Fibroblast of skin of abdomen (primary cell): ENCODE measurements around the gene PERCC1.

Experiments used
- DNase-seq: peaks from one replicate; pipeline ENCODE4 v3.0.0-alpha.2; 2013

PERCC1 gene

DNA sequence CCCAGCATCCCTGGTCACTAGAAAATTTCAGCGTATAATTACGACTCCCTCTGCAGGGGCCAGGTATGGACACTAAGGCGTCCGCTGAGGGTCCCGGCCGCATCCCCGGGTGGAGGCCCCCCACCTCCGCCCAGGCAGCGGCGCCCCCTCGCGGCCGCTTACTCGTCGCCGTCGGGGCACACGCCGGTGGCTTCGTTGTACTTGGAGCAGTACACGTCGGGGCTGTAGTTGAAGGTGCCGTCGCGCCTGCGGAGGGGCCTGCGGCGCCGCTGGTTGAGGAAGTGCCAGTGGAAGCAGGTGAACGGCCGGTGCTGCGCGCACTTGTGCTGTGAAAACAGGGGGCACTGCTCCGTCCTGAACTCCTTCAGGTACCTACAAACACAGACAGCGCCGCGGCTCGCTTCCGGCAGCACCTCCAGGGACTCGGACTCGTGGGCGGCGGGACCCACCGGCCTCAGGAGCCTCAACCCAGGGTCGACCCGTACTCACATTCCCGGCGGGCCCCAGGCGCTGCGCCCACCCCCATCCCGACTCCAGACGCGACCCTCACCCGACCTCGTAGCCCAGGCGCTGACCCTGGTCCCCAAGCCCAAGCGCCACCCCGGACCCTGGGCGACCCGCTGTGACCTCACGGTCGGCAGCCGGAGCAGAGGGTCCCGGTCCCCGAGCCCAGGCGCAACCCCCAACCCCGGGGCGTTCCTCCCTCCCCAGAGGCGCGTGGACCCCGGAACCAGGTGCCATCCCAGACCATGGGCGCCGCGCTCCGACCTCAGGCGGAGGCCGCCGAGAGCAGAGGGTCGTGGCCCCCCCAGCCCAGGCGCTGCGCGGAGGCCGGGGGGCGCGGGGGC lies 17.0 kb upstream of the PERCC1 start:
- DNase-seq = peak; percentile 43

DNA sequence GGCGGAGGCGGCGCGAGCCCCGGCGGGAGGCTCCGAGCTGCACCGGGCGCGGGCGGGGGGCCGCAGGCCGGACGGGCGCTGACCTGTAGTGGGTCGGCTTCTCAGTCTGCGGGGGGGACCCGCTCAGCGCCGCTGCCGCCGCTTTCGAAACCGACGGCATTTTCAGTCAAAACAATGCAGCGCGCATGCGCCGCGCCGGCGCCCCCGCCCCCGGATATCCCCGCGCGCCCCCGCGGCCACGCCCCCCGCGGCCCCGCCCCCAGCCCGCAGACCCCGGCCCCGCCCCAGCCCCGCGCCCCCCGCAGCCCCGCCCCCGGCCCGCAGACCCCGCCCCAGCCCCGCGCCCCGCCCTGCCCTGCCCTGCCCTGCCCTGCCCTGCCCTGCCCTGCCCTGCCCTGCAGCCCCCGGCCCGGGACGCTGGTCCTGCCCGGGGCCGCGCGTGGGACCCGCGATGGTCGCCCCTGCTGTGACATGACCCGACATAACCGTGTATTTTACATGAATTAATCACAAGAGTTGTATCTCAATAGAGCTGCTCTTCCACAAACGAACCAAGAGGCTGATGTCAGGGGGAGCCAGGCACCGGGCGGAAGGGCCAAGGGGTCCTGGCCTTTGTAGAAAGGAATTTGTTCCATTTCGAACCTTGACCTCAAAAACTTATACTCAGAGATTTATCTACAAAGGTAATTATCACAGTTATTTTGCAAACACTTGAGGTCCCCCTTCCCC lies 16.2 kb upstream of the PERCC1 start, which contains the start of gene UNKL:
TSS of gene UNKL (minus strand) at position 173 of the 729 bp plus-strand sequence. CDS start at position 160, 13 bp downstream.
- peak; percentile 53 for DNase-seq

DNA sequence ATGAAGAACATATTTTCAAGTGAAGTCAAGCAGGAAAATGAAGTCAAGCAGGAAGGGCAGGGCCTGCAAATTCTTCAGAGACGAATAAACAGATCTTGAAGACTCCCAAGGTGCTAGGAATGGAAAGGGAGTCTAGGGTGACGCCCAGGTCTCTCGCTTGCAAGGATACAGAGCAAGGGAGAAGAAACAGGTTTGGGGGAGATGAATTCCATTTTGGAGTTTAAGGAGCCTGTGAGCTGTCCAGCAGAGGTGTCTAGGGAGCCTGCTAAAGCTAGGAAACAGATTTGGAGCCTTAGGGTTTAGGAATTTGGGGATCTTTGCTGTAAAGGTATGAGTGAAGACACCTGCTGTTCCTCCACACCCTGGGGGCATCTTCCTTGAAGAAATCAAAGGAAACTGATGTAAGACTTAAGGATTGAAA lies 14.3 kb upstream of the PERCC1 start:
- DNase-seq = no peak

DNA sequence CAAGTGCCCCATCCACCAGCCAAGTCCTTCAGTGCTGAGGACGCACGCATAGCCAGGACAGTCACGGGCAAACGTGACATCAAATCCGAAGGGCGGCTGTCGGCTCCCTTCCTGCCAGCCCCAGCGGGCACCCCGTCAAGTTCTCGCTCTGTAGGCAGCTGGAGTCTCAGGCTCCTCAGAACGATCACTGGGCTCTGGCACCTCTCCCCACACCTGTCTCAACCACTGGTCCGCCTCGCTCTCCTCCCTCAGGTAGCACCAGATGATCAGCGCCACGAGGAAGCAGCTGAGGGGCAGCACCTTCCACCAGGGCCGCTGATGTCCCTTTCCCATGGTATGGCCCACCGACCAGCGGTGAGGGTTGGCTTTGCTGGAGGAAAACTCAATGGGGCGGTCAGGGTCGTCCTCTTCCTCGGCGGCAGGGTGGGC lies 10.8 kb upstream of the PERCC1 start:
- no peak for DNase-seq

DNA sequence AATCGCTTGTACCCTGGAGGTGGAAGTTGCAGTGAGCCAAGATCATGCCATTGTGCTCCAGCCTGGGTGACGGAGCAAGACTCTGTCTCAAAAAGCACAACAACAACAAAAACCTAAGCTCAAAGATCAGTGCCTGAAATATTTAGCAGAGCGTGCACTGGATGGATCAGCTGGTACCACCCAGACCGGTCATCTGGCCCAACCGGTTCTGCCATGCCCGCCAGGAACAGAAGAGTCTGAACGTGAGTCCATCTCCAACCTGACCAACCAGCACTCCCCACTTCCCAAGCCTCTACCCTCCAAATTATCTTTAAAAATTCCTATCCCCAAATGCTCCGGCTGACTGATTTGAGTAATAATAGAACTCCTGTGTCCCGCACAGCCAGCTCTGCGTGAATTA lies 8.8 kb upstream of the PERCC1 start:
- DNase-seq = no peak

DNA sequence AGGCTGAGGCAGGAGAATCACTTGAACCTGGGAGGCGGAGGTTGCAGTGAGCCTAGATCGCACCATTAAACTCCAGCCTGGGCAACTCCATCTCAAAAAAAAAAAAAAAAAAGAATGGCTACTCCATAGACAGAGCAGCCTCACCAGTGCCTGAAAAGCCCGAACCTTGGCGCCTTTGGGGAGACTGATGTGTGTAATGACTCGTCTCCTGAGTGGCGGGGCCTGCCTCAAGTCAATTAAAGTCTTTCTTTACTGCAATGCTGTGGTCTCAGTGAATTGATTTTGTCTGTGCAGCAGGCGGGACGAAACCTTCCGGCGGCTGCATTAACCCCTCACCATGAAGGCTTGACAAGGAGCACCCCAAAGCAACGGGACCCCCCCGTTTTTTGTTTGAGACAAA lies 6.8 kb upstream of the PERCC1 start:
- no peak for DNase-seq

DNA sequence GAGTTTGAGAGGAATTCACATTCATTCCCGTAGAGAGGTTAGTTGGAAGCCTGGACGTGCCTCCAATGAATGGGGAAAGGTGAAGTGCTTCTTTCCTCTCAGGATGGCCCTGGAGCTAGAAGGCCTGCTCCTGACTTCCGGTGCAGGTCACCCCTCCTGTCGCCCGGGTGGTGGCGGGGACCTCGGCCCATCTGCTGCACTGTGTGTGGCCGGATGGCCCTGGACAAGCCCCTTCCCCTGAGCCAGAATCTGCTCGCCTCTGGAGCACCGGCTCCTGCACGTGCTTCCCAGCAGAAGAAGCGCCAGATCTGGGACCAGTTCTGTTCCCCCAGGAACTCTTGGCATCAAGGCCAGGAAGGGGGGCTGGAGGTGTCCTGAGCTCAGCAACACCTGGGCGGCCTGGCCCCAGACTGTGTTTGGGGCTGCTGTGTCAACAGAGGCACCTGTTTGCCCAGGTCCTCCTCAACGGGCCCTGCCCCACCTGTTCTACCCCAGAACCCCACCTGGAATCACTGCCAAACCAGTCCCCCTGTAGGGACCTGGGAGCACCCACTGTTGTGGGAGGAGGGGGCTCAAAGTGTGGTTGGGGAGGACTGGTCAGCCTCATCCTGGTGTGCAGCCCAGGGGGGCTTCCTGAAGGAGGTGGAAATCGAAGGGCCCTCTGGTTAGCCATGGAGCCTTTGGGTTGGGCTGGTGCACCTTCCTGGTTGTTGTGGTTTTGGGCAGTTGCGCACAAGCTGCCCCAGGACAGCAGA lies 5.1 kb upstream of the PERCC1 start:
- no peak for DNase-seq

DNA sequence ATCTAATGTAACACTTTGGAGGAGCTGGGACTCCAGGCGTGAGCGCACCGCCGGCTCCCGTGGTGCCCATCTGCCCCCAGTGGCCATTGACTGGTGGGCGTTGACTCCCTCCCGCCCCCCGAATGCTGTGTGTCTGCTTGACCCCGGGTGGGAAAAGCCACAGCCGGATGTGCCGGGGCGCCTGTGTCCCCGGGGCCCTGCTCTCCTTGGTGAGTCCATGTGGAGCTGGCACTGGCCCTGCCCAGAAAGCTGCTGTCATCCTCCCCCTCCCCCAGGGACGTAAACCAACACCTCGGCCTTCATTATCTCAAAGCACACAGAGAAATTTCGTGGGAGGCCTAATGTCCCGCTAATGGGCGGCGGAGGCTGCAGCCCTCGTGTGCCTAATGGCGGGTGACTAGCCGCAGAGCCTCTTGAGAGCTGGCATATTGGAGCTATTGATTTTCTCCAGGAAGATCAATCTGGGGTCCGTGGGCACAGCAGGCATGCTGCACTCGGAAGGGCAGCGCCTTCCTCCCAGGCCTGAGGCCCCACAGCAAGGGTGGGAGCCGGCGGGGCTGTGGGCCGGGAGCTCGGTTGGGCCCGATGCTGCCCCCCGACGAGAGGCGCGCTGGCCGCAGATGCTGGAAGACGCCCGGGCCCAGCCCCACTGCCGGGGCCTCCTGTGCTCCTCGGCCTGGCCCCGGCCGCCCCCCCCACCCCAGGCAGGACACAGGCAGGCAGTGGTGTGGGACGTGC lies 4.0 kb upstream of the PERCC1 start:
- no peak for DNase-seq

DNA sequence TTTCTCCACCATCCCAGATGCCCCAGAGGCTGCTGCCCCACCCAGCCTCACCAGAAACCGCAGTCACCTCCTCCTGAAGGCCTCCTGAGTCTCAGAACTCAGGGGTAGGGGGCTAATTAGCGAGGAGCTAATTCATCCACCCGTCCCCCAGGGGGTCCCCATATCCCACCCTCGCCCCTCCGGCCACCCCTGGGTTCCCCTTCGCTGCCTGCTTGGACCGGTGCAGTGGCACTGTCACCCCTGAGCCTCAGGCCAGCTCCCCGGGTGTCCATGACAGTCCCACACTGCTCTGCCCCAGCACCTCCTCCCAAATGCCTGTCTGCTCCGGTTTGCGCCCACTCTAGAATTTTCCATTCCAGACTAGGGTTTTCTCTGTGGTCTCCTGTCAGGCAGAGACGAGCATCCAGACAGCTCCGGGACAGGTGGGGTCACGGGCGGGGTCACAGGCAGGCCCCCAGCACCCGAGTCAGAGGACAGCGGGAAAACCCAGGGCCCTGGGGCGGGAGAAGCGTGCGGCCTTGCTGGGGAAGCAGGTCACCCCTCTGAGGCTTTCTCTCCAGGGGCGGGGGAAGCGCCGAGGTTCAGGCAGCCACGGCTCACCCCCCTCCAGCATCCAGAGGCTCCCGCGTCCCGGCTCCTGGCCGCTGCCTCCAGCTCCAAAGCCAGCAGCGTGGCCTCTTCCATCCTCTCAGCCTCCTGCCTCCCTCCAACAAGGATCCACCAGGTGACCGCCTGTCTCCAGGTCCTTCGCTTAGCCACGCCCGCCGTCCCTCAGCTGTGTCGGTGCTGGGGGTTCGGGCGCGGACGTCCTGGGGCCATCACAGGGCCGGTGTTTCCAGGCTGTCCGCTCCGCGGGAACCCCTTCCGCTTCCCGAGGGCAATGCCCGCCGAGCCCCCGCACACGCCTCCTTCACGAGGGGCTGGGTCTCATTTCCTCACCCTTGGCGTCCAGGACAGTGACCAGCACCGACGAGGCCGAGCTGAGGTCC lies 3.1 kb upstream of the PERCC1 start:
- no peak for DNase-seq

DNA sequence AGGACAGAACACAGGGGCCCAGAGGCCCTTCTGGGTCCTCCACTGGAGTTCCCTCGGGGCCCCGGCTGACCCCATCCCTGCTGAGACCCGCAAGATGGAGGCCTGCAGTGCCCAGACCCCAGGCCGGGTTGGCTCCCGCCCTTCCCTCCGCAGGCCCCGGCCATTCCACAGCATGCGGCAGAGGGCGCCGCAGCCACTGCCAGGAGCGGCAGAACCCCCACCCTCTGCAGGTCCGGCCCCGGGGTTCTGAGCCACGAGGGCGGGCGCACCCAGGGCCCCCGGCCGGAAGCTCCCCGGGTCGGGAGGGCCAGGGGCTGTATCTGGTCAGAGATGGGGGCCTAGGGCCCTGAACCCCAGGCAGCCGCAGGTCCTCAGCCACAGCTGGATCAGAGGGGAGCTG lies 2.4 kb upstream of the PERCC1 start:
- peak; percentile 10 for DNase-seq

DNA sequence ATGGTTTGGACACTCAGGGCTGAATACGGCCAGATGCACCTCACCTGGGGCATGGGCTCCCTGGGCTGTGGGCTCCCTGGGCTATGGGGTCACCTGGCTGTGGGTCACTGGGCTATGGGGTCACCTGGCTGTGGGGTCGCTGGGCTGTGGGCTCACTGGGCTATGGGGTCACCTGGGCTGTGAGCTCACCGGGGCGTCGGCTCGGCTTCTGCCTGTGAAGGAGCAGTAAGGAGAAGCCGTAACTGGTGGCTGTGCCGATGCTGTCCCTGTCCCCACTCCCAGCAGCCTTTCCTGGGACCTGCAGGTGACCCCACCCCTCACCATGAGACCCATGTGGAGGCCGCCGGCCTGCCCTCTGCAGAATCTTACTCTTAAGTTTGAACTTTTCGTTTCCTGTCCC lies 1.9 kb upstream of the PERCC1 start:
- no peak for DNase-seq

DNA sequence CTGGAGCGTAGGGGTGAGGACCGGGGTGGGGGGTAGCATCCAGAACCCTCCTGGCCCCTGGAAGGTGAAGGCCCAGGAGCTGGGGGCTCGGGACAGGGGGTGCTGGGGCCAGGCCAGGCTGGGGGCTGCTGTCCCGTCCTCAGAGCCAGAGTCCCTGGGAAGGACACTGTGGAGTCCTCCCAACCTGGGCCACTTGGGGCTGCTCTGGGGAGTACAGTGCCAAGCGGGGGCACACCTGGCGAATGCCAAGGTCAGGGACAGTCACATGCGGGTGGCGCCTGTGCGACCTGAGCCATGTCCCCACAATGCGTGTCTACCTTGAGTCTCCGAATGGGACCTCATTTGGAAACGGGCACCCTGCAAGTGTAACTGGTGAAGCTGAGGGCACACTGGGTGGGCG lies 1.2 kb upstream of the PERCC1 start:
- no peak for DNase-seq

DNA sequence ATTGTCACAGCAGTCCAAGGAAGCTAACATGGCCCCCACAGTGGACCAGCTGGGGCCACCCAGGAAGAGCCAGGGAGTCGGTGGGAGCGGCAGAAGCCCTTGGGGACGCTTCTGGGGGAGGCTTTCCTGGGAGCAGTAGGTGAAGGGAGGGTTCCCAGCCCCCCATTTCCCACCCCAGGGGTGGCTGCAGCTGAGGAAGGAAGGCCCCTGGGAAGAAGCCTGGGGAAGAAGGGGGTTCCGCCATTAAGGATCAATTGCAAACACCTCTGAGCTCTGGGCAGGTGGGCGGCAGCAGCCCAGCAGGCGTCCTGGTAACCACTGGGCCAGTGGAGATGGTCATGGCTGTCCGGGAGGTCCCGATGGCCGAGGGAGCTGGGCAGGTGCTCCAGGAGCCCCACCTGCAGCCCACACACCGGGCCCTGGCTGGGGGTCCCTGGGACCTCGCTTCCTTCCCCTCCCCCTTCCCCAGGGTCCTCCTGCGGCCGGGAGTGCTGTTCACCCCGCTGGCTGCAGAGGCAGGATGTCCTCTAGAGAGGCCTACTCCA lies 592 bp upstream of the PERCC1 start:
- DNase-seq = no peak

DNA sequence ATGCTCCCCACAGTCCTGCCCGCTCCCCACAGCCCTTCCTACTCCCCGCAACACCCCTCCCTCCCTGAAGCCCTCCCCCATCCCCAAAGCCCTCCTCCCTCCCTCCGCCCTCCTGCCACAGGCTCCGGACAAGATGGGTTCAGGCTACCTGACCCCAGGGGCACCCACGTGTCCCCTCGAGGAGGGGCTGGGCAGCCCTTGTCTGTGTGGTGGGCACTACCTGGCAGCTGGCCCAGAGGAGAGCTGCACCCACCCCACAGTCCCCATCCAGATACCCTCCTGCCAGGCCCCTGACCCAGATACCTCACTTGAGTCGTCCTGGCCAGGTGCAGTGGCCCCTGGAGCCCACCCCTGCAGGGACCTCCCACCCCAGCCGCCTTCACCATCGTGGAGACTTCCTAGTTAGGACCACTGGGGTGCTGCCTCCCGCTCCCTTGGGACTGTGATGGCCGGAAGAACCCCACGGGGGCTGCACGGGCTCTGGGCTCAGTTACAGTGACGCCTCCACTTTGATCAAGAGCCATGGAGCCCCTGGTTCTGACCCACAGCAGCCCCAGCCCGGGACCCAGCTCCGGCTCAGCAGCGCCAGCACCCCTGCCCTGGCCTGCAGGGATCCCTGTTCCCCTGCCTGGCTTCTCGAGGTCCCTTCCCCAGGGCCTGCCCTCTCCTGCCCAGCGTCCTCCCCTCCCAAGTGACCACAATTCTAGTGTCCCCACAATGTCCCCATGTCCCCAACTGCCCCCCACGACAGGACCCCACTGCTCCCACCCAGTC lies 806 bp downstream of the PERCC1 start:
- DNase-seq = no peak

DNA sequence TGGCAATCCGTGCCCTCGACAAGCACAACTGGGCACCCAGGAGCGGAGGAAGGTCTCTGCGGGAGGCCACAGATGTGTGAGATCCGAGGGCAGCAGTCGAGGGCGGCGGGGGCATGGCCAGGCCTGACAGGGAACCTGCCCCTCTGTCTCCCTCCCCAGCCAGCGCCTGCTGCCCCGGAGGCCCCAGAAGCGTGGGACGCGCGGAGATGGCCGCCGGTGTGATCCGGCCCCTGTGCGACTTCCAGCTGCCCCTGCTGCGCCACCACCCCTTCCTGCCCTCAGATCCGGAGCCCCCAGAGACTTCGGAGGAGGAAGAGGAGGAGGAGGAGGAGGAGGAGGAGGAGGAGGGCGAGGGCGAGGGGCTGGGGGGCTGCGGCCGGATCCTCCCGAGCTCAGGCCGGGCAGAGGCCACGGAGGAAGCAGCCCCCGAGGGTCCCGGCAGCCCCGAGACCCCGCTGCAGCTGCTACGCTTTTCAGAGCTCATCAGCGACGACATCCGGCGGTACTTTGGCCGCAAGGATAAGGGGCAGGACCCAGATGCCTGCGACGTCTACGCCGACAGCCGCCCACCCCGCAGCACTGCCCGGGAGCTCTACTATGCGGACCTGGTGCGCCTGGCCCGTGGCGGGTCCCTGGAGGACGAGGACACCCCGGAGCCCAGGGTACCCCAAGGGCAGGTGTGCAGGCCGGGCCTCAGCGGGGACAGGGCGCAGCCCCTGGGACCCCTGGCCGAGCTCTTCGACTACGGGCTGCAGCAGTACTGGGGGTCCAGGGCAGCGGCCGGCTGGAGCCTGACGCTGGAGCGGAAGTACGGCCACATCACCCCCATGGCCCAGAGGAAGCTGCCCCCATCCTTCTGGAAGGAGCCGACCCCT lies 1.7 kb downstream of the PERCC1 start:
- no peak for DNase-seq

DNA sequence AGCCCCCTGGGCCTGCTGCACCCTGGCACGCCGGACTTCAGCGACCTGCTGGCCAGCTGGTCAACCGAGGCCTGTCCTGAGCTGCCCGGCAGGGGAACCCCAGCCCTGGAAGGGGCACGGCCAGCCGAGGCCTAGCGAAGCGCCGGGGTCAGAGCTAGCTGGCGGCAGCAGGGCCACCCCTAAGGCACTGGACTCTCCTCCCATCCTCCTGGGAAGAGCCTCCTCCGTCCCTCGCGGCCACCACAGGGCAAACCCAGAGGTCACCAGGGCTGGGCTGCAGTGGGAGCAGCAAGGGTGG lies 2.3 kb downstream of the PERCC1 start:
- no peak for DNase-seq

DNA sequence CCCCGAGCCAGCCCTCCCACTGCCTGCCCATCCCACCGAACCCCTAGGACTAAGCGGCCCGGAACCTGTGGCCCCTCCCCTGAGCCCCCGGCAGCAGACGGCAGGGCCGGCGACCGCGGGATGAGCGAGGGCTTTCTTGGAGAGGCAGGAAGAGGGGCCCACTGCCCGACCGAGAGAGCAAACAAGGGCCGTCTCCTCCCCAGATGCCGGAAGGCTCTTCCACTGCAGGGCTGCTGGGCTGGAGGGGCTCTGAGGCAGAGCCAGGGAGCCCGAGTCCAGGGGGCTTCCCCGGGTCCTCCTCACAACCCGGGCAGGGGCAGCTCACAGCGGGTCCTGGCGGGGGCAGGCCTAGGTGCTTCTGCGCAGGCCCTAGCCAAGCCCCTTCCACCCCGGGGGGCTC lies 2.9 kb downstream of the PERCC1 start:
- no peak for DNase-seq

DNA sequence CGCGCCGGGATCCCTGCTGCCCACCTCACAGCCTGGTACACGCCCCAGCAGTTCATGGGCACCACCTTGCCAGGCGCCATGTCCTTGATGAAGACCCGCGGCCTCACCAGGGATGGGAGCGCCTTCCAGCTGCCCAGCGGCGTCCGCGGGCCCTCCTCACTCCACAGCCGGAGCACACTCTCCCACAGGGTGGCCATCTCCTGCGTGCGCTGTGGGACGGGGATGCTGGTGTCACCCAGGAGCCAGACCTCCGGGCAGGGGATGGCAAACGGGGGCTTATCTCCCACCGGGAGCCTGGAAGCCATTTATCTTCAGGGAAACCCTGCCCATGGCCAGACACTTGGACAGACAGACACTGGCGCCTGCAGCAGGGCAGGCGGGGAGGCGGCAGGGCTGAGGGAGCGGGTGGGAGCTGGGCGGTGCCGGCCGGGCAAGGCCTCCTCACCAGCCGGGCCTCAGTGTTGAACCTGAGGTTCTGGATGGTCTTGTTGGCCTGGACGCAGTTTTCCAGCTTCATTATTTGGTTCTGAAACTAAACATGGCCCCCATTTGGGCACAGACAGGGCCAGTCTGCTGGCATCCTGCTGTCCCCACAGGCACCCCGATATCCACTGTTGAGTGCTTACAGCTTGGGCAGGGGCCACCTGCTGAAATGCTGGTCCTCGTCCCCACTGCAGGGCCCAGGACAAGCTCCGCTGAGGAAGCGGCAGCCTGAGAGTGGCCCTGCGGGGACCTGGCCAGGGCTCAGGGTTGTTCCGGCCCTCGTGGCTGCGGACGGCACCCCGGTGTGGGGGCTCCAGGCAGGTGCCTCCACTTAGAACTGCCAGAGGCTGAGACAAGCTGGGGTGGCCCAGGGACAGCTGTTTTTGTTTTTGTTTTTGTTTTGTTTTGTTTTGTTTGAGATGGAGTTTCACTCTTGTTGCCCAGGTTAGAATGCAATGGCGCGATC lies 4.0 kb downstream of the PERCC1 start:
- no peak for DNase-seq
